Measurements from ENCODE around the gene SLC38A6. TPM values are rescaled to one million over a fixed set of nuclear protein-coding genes. Genes with fewer than 3 reads are reported as not detected.

The SLC38A6 gene
- total RNA-seq, 2 donors from 2014 or later, result 5.9 to 9.3 TPM

GRCh38 chr14:61003571-61003970, 22.5 kb downstream of the SLC38A6 start:
- no peak overlapping the region for H3K4me3 ChIP-seq
- intact Hi-C loops (cut with DNase I), result no loop called here
- 91 to 93% methylated on average over 1 of the region's 1 CpG for WGBS, 2 donors
- no peaks in the 10 kb centered on the region for H3K4me1 ChIP-seq
- DNase-seq, result no peak
- H3K27me3 ChIP-seq, result no peaks in the 10 kb centered on the region
- no peak for ATAC-seq
- no peaks in the 10 kb centered on the region for H3K9me3 ChIP-seq
- no peak overlapping the region for H3K27ac ChIP-seq
- no peak for TF ChIP-seq CTCF (IDR thresholded peaks at IDR 0.05)
- no peak for TF ChIP-seq POLR2A (IDR thresholded peaks at IDR 0.05)
- H3K36me3 ChIP-seq (replicated peaks in 1 of 2; ENCODE audit: insufficient read depth in 1 of 2, low read depth in 2 of 2), result no peaks in the 10 kb centered on the region

DNA sequence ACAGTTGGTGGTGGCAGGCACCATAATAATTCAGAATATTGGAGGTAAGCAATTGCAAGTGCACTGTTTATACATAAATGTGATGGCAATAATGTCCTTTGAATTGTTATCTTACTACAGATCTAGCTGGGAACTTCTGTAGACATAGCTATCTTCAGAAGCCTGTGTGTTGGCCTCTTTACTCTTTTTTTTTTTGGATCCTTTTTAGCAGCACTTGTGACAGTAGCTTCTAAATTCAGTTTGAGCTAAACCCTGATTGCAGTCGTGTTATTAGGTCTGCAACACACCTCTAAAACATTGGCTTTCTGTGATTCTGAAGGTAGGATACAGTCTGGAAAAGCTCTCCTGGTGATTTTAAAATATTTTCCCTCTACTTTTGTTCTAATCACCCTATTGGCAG, 38.5 kb downstream of the SLC38A6 start:
- no peaks in the 10 kb centered on the region for H3K27me3 ChIP-seq
- no peak overlapping the region for H3K27ac ChIP-seq
- ATAC-seq (no peak), DNase-seq (no peak)
- no peak overlapping the region for H3K4me3 ChIP-seq
- 74 to 75% methylated on average over 1 of the region's 1 CpG for WGBS, 2 donors
- intact Hi-C loops (cut with DNase I), result no loop called here
- TF ChIP-seq POLR2A (IDR thresholded peaks at IDR 0.05) (no peak), CTCF (IDR thresholded peaks at IDR 0.05) (no peak)
- H3K9me3 ChIP-seq, result no peaks in the 10 kb centered on the region
- no peaks in the 10 kb centered on the region for H3K4me1 ChIP-seq
- H3K36me3 ChIP-seq (replicated peaks in 1 of 2; ENCODE audit: insufficient read depth in 1 of 2, low read depth in 2 of 2), result no peaks in the 10 kb centered on the region

- DNase-seq, result peak; percentile 54 to 73 (median 64)
- TF ChIP-seq POLR2A (IDR thresholded peaks at IDR 0.05) (no peak), CTCF (IDR thresholded peaks at IDR 0.05) (peak; percentile 60 to 90 (median 78))
- WGBS, 2 donors, result 50 to 53% methylated on average over 7 of the region's 7 CpGs
Observed at GRCh38 chr14:61025251-61026223, 44.5 kb downstream of the SLC38A6 start.

GRCh38 chr14:61026526-61026925, 45.5 kb downstream of the SLC38A6 start:
- no peak for DNase-seq
- Histone ChIP-seq H3K36me3 (replicated peaks in 1 of 2; ENCODE audit: insufficient read depth in 1 of 2, low read depth in 2 of 2) (no peaks in the 10 kb centered on the region), H3K27ac (no peak overlapping the region), H3K9me3 (no peaks in the 10 kb centered on the region), H3K4me3 (no peak overlapping the region), H3K4me1 (no peaks in the 10 kb centered on the region), H3K27me3 (no peaks in the 10 kb centered on the region)
- intact Hi-C loops (cut with DNase I), result loop anchor here (10.0 kb wide), 1 partner anchor 402 kb away; no protein-coding TSS in a partner anchor
- no peak for ATAC-seq
- 80 to 81% methylated on average over 2 of the region's 2 CpGs for WGBS, 2 donors
- no peak for TF ChIP-seq CTCF (IDR thresholded peaks at IDR 0.05)
- TF ChIP-seq POLR2A (IDR thresholded peaks at IDR 0.05), result no peak

More at GRCh38 chr14:61025251-61026223, 44.5 kb downstream of the SLC38A6 start:
- Histone ChIP-seq H3K27ac (no peak overlapping the region), H3K36me3 (replicated peaks in 1 of 2; ENCODE audit: insufficient read depth in 1 of 2, low read depth in 2 of 2) (no peaks in the 10 kb centered on the region), H3K9me3 (no peaks in the 10 kb centered on the region), H3K4me3 (no peak overlapping the region), H3K27me3 (no peaks in the 10 kb centered on the region), H3K4me1 (no peaks in the 10 kb centered on the region)
- peak; percentile 73 for ATAC-seq
- intact Hi-C loops (cut with DNase I), result loop anchor here (10.0 kb wide), 1 partner anchor 401 kb away; no protein-coding TSS in a partner anchor

All from body of pancreas (tissue), 4 donors.